Ramos (cell line): Measurements from ENCODE around the gene PPP1R2.

ENCODE experiments used
- in situ Hi-C: fragments of 300-500 bp; cut with MboI; formaldehyde crosslinking; loops from one replicate; pipeline ENCODE4 v1.14.3; 2022; ENCODE audit warnings: low sequenced_read_pairs; ENCODE audit not compliant: unreplicated experiment

The PPP1R2 gene

GRCh38 chr3:195568630-195569029, 25.5 kb upstream of the PPP1R2 start:
- in situ Hi-C loops, result no loop called here

- in situ Hi-C loops, result no loop called here
These were observed 23.7 kb upstream of the PPP1R2 start for GRCh38 chr3:195566797-195567196.

GRCh38 chr3:195565716-195566115, 22.6 kb upstream of the PPP1R2 start:
- in situ Hi-C loops, result no loop called here

GRCh38 chr3:195563317-195563716, 20.2 kb upstream of the PPP1R2 start:
- in situ Hi-C loops, result no loop called here

- in situ Hi-C loops, result no loop called here
These were observed 16.7 kb upstream of the PPP1R2 start for GRCh38 chr3:195559723-195560409.

- in situ Hi-C loops, result no loop called here
These were observed 15.5 kb upstream of the PPP1R2 start for GRCh38 chr3:195558602-195559001.

- in situ Hi-C loops, result no loop called here
These were observed 14.2 kb upstream of the PPP1R2 start for GRCh38 chr3:195557322-195557721.

- in situ Hi-C loops, result no loop called here
These were observed 13.3 kb upstream of the PPP1R2 start for GRCh38 chr3:195556390-195556789.

- in situ Hi-C loops, result no loop called here
These were observed 12.0 kb upstream of the PPP1R2 start for GRCh38 chr3:195555110-195555509.

GRCh38 chr3:195554458-195554857, 11.3 kb upstream of the PPP1R2 start:
- in situ Hi-C loops, result loop anchor here (5.0 kb wide), 1 partner anchor 298 kb away; no protein-coding TSS in a partner anchor

- in situ Hi-C loops, result loop anchor here (5.0 kb wide), 1 partner anchor 299 kb away; no protein-coding TSS in a partner anchor
These were observed 10.1 kb upstream of the PPP1R2 start for GRCh38 chr3:195553268-195553667.

- in situ Hi-C loops, result loop anchor here (5.0 kb wide), 1 partner anchor 301 kb away; no protein-coding TSS in a partner anchor
These were observed 8.4 kb upstream of the PPP1R2 start for GRCh38 chr3:195551381-195551978.

- in situ Hi-C loops, result loop anchor here (5.0 kb wide), 1 partner anchor 302 kb away; no protein-coding TSS in a partner anchor
These were observed 7.6 kb upstream of the PPP1R2 start for GRCh38 chr3:195550723-195551122.

GRCh38 chr3:195549931-195550519, 6.9 kb upstream of the PPP1R2 start:
- in situ Hi-C loops, result loop anchor here (5.0 to 25.0 kb wide), 2 partner anchors 302 to 1463 kb away; no protein-coding TSS in a partner anchor

- in situ Hi-C loops, result loop anchor here (25.0 kb wide), 1 partner anchor 1462 kb away; no protein-coding TSS in a partner anchor
These were observed 5.9 kb upstream of the PPP1R2 start for GRCh38 chr3:195548987-195549386.

- in situ Hi-C loops, result loop anchor here (25.0 kb wide), 1 partner anchor 1461 kb away; no protein-coding TSS in a partner anchor
These were observed 5.4 kb upstream of the PPP1R2 start for GRCh38 chr3:195548501-195548900.

GRCh38 chr3:195548006-195548405, 4.9 kb upstream of the PPP1R2 start:
- in situ Hi-C loops, result loop anchor here (25.0 kb wide), 1 partner anchor 1461 kb away; no protein-coding TSS in a partner anchor

GRCh38 chr3:195546130-195546560, 3.0 kb upstream of the PPP1R2 start:
- in situ Hi-C loops, result loop anchor here (25.0 kb wide), 1 partner anchor 1459 kb away; no protein-coding TSS in a partner anchor

GRCh38 chr3:195544634-195545033, 1.5 kb upstream of the PPP1R2 start:
- in situ Hi-C loops, result loop anchor here (5.0 to 25.0 kb wide), 2 partner anchors 387 to 1457 kb away; no protein-coding TSS in a partner anchor

GRCh38 chr3:195544230-195544536, 1.1 kb upstream of the PPP1R2 start:
- in situ Hi-C loops, result loop anchor here (5.0 to 25.0 kb wide), 2 partner anchors 387 to 1457 kb away; no protein-coding TSS in a partner anchor
